DND-41 (cell line): ENCODE data around the gene PRELID3B.

Source experiments
- ATAC-seq: fragments of 200-7000 bp; cut with Tn5 transposase; 3 replicates; pipeline ENCODE4 v1.9.1; 2021; ENCODE audit warnings: low read depth; ENCODE audit not compliant: insufficient read depth
- DNase-seq: peaks from one replicate; pipeline ENCODE4 v3.0.0-alpha.2; 2020
- H2AFZ ChIP-seq: 2 replicates; pipeline ENCODE4 v1.6.0; 2012; ENCODE audit warnings: low read depth, low read length
- H3K27ac ChIP-seq: 2 replicates; pipeline ENCODE4 v1.5.1; 2012; ENCODE audit warnings: low read length, inconsistent platforms
- H3K27me3 ChIP-seq: fragments of 200-600 bp; sonication (generic); 2 replicates; pipeline ENCODE4 v1.6.0; 2012; ENCODE audit warnings: low read length, mild to moderate bottlenecking, inconsistent platforms; ENCODE audit not compliant: insufficient read depth, poor library complexity
- H3K36me3 ChIP-seq: 2 replicates; pipeline ENCODE4 v1.5.1; 2012; ENCODE audit warnings: low read length, inconsistent platforms; ENCODE audit not compliant: insufficient read depth
- H3K4me1 ChIP-seq: 2 replicates; pipeline ENCODE4 v1.5.1; 2012; ENCODE audit warnings: mild to moderate bottlenecking, low read length; ENCODE audit not compliant: insufficient read depth
- H3K4me2 ChIP-seq: 2 replicates; pipeline ENCODE4 v1.6.0; 2012; ENCODE audit warnings: mild to moderate bottlenecking, moderate library complexity, low read length, inconsistent platforms; ENCODE audit not compliant: insufficient read depth
- H3K4me3 ChIP-seq, 2 experiments: fragments of 200-600 bp in 1 of 2; shearing (Covaris generic) in 1 of 2; 2 replicates each; pipeline ENCODE4 v1.5.1; 2012 to 2016; ENCODE audit warnings: inconsistent platforms in 2 of 2, low read length in 2 of 2, mild to moderate bottlenecking in 2 of 2, low read depth in 1 of 2, moderate library complexity in 1 of 2
- H3K79me2 ChIP-seq: 2 replicates; pipeline ENCODE4 v1.6.0; 2012; ENCODE audit warnings: low read length, inconsistent platforms; ENCODE audit not compliant: insufficient read depth
- H3K9ac ChIP-seq: 2 replicates; pipeline ENCODE4 v1.6.0; 2012; ENCODE audit warnings: low read depth, mild to moderate bottlenecking, inconsistent platforms, low read length, moderate library complexity
- H3K9me3 ChIP-seq: 2 replicates; pipeline ENCODE4 v1.5.1; 2012; ENCODE audit warnings: low read length, moderate library complexity, mild to moderate bottlenecking, inconsistent platforms; ENCODE audit not compliant: insufficient read depth, severe bottlenecking
- H4K20me1 ChIP-seq: 2 replicates; pipeline ENCODE4 v1.6.0; 2012; ENCODE audit warnings: low read length; ENCODE audit not compliant: insufficient read depth
- CTCF ChIP-seq: IDR thresholded peaks from 2 replicates; pipeline ENCODE4 v1.5.1; 2012; ENCODE audit warnings: borderline replicate concordance, low read length, moderate library complexity, mild to moderate bottlenecking; ENCODE audit not compliant: poor library complexity, severe bottlenecking; ENCODE audit errors: extremely low read depth
- EZH2 ChIP-seq: IDR thresholded peaks from 3 replicates; pipeline ENCODE4 v1.6.1; 2012; ENCODE audit warnings: borderline replicate concordance, low read depth, mild to moderate bottlenecking, moderate library complexity, low read length, inconsistent platforms; ENCODE audit not compliant: severe bottlenecking

Gene PRELID3B

GRCh38 chr20:59002874-59003399, 39.6 kb downstream of the PRELID3B start:
- Histone ChIP-seq H3K79me2 (no peaks in the 10 kb centered on the region), H3K27me3 (no peaks in the 10 kb centered on the region), H3K4me1 (peaks cover 15% of the 10 kb centered on the region), H3K9ac (no peak overlapping the region), H3K27ac (no peak overlapping the region), H3K4me2 (no peak overlapping the region), H3K36me3 (no peaks in the 10 kb centered on the region), H3K4me3 (no peak overlapping the region), H4K20me1 (peaks cover 18% of the 10 kb centered on the region), H2AFZ (no peak overlapping the region), H3K9me3 (no peaks in the 10 kb centered on the region)
- DNase-seq = no peak
- no peak for TF ChIP-seq CTCF
- ATAC-seq = no peak

GRCh38 chr20:59002388-59002787, 40.2 kb downstream of the PRELID3B start:
- Histone ChIP-seq H3K27me3 (no peaks in the 10 kb centered on the region), H3K4me1 (peaks cover 15% of the 10 kb centered on the region), H3K79me2 (no peaks in the 10 kb centered on the region), H3K9me3 (no peaks in the 10 kb centered on the region), H4K20me1 (peaks cover 18% of the 10 kb centered on the region), H3K4me3 (no peak overlapping the region), H3K9ac (no peak overlapping the region), H3K27ac (no peak overlapping the region), H2AFZ (no peak overlapping the region), H3K36me3 (no peaks in the 10 kb centered on the region), H3K4me2 (no peak overlapping the region)
- no peak for TF ChIP-seq EZH2
- no peak for TF ChIP-seq CTCF
- DNase-seq = no peak
- ATAC-seq = no peak

GRCh38 chr20:59001449-59002171, 41.0 kb downstream of the PRELID3B start:
- Histone ChIP-seq H3K4me2 (no peak overlapping the region), H3K36me3 (no peaks in the 10 kb centered on the region; the same call in 1 of the 2 replicates)
- ATAC-seq = no peak

More at GRCh38 chr20:59001449-59002171, 41.0 kb downstream of the PRELID3B start:
- H4K20me1 ChIP-seq = peaks cover 18% of the 10 kb centered on the region
- DNase-seq = no peak
- TF ChIP-seq EZH2 (no peak), CTCF (no peak)
- H3K27ac ChIP-seq = no peak overlapping the region
- H3K4me1 ChIP-seq = peaks cover 15% of the 10 kb centered on the region
- no peaks in the 10 kb centered on the region for H3K9me3 ChIP-seq
- H3K79me2 ChIP-seq = no peaks in the 10 kb centered on the region
- H3K4me3 ChIP-seq = no peak overlapping the region
- H2AFZ ChIP-seq = no peak overlapping the region
- no peak overlapping the region for H3K9ac ChIP-seq
- H3K27me3 ChIP-seq = no peaks in the 10 kb centered on the region
